MCF 10A (cell line): ENCODE results near the gene RETREG1. TPM values are rescaled to one million over a fixed set of nuclear protein-coding genes. Genes with fewer than 3 reads are reported as not detected.

Experiments
- BruUV-seq: library from RNA; stranded (reverse); fragments of 400-500 nt; replicated peaks from 2 replicates; lab custom pipeline; 2021; lab: Mats Ljungman, UMichigan
- CTCF ChIA-PET: fragments of 300-600 bp; sonication (Branson Sonifier 250); formaldehyde crosslinking; extraction: SDS; loops from one replicate; lab custom pipeline; 2021; ENCODE audit warnings: antibody characterized with exemption, inconsistent platforms; lab: Yijun Ruan, JAX
- POLR2A ChIA-PET: fragments of 300-600, 350-650 bp; sonication (Branson Sonifier 250); formaldehyde crosslinking; extraction: SDS; loops from one replicate; lab custom pipeline; 2020; ENCODE audit warnings: antibody characterized with exemption, inconsistent platforms; lab: Yijun Ruan, JAX
- DNase-seq: peaks from one replicate; pipeline ENCODE4 v3.0.0-alpha.2; 2018; ENCODE audit not compliant: unreplicated experiment
- H3K27ac Mint-ChIP-seq: one replicate; pipeline ENCODE4 v1.8.0; 2022; ENCODE audit warnings: mild to moderate bottlenecking, low read depth, mixed read lengths; ENCODE audit not compliant: unreplicated experiment
- H3K27me3 Mint-ChIP-seq: one replicate; pipeline ENCODE4 v1.8.0; 2022; ENCODE audit warnings: mixed read lengths; ENCODE audit not compliant: insufficient read depth, unreplicated experiment
- H3K36me3 Mint-ChIP-seq: one replicate; pipeline ENCODE4 v1.8.0; 2022; ENCODE audit warnings: mild to moderate bottlenecking, moderate library complexity, mixed read lengths; ENCODE audit not compliant: insufficient read depth, unreplicated experiment
- H3K4me1 Mint-ChIP-seq: one replicate; pipeline ENCODE4 v1.8.0; 2022; ENCODE audit warnings: mixed read lengths; ENCODE audit not compliant: insufficient read depth, unreplicated experiment
- H3K4me3 Mint-ChIP-seq: one replicate; pipeline ENCODE4 v1.8.0; 2022; ENCODE audit warnings: mild to moderate bottlenecking, moderate library complexity, mixed read lengths; ENCODE audit not compliant: unreplicated experiment
- H3K9me3 Mint-ChIP-seq: one replicate; pipeline ENCODE4 v1.8.0; 2022; ENCODE audit warnings: mixed read lengths; ENCODE audit not compliant: unreplicated experiment
- CTCF ChIP-seq: fragments of 200-600 bp; IDR thresholded peaks from one replicate; pipeline ENCODE4 v1.8.0; 2022; ENCODE audit warnings: antibody characterized with exemption, mild to moderate bottlenecking; ENCODE audit not compliant: unreplicated experiment
- intact Hi-C: fragments of 100-400 bp; cut with micrococcal nuclease; formaldehyde crosslinking; loops from 2 replicates; pipeline ENCODE4 v1.14.1; 2022
- total RNA-seq: library from RNA; stranded (reverse); gene quantifications from 2 replicates; pipeline ENCODE4 v1.2.3, GENCODE V29; 2022

RETREG1 gene
- total RNA-seq, 1 experiment from 2014 or later: 4.9 TPM

DNA sequence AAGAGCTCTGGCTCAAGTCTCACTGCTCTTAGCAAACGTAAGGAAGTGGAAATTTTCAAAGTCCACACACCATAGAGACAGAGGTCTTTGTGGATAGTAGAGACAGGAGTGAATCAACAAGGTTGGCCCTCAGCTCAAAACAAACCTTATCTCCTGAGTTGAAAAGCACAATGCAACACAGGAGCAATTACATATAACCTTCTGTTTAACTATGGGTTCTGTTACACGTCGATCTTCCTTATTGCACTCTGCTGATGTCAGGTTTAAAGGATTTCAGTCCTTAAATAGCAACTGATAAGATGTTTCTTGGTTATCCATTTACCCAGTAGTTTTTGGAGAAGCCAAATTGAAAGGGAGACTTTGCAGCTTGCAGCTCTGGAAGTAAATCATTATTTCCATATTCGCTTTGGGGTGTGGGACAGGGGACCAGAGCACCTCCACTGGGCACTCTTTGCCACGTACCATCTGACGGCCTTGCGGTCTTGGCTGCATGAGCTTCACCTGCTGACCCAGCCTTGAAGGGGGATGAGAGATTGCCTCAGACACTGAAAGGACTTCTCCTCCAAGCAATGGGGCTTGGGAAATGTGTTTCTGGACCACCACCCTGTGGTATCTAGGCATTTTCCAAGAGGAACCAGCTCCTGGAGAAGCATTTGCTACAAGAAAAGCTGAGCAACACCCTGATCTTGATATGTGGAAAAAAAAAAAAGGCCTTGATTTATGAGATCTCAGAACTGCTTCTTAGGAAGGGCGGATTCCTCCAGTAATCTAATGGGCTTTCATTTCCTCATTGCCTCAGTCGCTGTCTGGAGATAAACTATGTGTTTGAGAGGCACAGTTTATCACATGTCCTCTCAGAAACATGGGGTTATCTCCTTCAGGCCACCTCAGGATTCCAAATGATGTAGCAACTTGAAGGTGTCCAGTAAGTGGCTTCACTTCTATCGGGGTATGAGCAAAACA lies 95.0 kb downstream of the RETREG1 start:
- no peak overlapping the region for H3K4me3 Mint-ChIP-seq

GRCh38 chr5:16520841-16521240 lies 96.0 kb downstream of the RETREG1 start:
- no TSS peak for BruUV-seq
- ChIA-PET CTCF (interaction anchor here (1.5 kb wide), 1 partner anchor 10 kb away, joined by 4 read pairs; no protein-coding TSS in a partner anchor), POLR2A (interaction anchor here (1.1 kb wide), 1 partner anchor 387 kb away, joined by 3 read pairs; no protein-coding TSS in a partner anchor)
- no peak overlapping the region for H3K27ac Mint-ChIP-seq
- H3K4me1 Mint-ChIP-seq: no peaks in the 10 kb centered on the region
- H3K36me3 Mint-ChIP-seq: no peaks in the 10 kb centered on the region
- H3K4me3 Mint-ChIP-seq: no peak overlapping the region
- H3K9me3 Mint-ChIP-seq: no peaks in the 10 kb centered on the region
- intact Hi-C loops: no loop called here
- no peak for DNase-seq
- H3K27me3 Mint-ChIP-seq: no peaks in the 10 kb centered on the region
- no peak for TF ChIP-seq CTCF

More for the DNA sequence above, 95.0 kb downstream of the RETREG1 start:
- H3K27ac Mint-ChIP-seq: no peak overlapping the region
- no peaks in the 10 kb centered on the region for H3K27me3 Mint-ChIP-seq
- no peak for TF ChIP-seq CTCF
- H3K4me1 Mint-ChIP-seq: no peaks in the 10 kb centered on the region
- BruUV-seq: no TSS peak
- no peak for DNase-seq
- POLR2A ChIA-PET: interaction anchor here (1.1 kb wide), 1 partner anchor 386 kb away, joined by 3 read pairs; no protein-coding TSS in a partner anchor
- H3K9me3 Mint-ChIP-seq: no peaks in the 10 kb centered on the region
- CTCF ChIA-PET: interaction anchor here (0.6 to 1.5 kb wide), 3 partner anchors 9 to 785 kb away, joined by 3 to 4 read pairs (median 4); no protein-coding TSS in a partner anchor
- no peaks in the 10 kb centered on the region for H3K36me3 Mint-ChIP-seq
- intact Hi-C loops: no loop called here

DNA sequence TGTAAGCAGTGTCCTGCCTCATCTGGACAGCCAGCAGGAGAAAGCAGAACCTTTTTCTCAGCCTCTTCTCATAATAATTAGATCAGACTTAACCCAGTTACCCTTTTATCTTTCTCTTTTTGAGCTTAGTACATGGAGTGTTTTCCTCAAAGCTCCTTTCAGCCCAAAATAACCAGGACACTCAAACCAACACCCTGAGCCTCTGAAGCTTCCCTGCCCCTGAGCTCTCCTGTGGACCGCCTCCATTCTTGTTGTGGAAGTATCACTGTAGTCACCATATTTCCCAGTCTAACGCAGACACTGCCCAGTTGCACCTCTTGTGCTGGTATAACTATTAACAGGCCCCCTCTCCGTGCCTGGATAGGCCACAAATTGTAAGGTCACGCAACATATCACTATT lies 97.4 kb downstream of the RETREG1 start:
- Mint-ChIP-seq H3K9me3 (no peaks in the 10 kb centered on the region), H3K36me3 (no peaks in the 10 kb centered on the region), H3K4me1 (no peaks in the 10 kb centered on the region), H3K27me3 (no peaks in the 10 kb centered on the region), H3K27ac (no peak overlapping the region), H3K4me3 (no peak overlapping the region)
- ChIA-PET POLR2A (no interaction called here), CTCF (interaction anchor here (0.5 kb wide), 1 partner anchor 8 kb away, joined by 3 read pairs; no protein-coding TSS in a partner anchor)
- BruUV-seq: no TSS peak
- no peak for DNase-seq
- intact Hi-C loops: no loop called here
- TF ChIP-seq CTCF: no peak

- Mint-ChIP-seq H3K4me3 (no peak overlapping the region), H3K4me1 (no peaks in the 10 kb centered on the region), H3K9me3 (no peaks in the 10 kb centered on the region), H3K36me3 (no peaks in the 10 kb centered on the region), H3K27ac (no peak overlapping the region), H3K27me3 (no peaks in the 10 kb centered on the region)
- DNase-seq: no peak
- BruUV-seq: no TSS peak
- no peak for TF ChIP-seq CTCF
- intact Hi-C loops: no loop called here
- CTCF ChIA-PET: no interaction called here
- POLR2A ChIA-PET: interaction anchor here (0.6 kb wide), 1 partner anchor 13 kb away, joined by 3 read pairs; no protein-coding TSS in a partner anchor
Observed at GRCh38 chr5:16518606-16519005, 98.2 kb downstream of the RETREG1 start.
